Endodermal cell (in vitro differentiated cells): ENCODE results near the gene HBQ1. TPM values are rescaled to one million over a fixed set of nuclear protein-coding genes. Genes with fewer than 3 reads are reported as not detected.
"Not testable (repeated sequence)": the region's sequence is repeated elsewhere in the genome, so short reads cannot be mapped to it uniquely, and the experiment has no call there.

Experiments used
- DNase-seq: peaks from one replicate; pipeline ENCODE4 v3.0.0-alpha.2; 2017
- H3K27ac ChIP-seq: 2 replicates; pipeline ENCODE4 v1.5.1; 2013; ENCODE audit warnings: mild to moderate bottlenecking, low read depth, low read length, moderate library complexity
- H3K27me3 ChIP-seq: 2 replicates; pipeline ENCODE4 v1.6.1; 2013; ENCODE audit warnings: mild to moderate bottlenecking, low read length, moderate library complexity; ENCODE audit not compliant: insufficient read depth, control insufficient read depth, poor library complexity, severe bottlenecking
- H3K36me3 ChIP-seq: 2 replicates; pipeline ENCODE4 v1.7.0; 2013; ENCODE audit warnings: mild to moderate bottlenecking, low read length, moderate library complexity; ENCODE audit not compliant: control insufficient read depth, insufficient read depth
- H3K4me1 ChIP-seq: one replicate; pipeline ENCODE4 v1.7.0; 2013; ENCODE audit warnings: low read length; ENCODE audit not compliant: control insufficient read depth, insufficient read depth
- H3K4me3 ChIP-seq: 2 replicates; pipeline ENCODE4 v1.5.1; 2013; ENCODE audit warnings: mild to moderate bottlenecking, low read length, moderate library complexity
- H3K9ac ChIP-seq: 2 replicates; pipeline ENCODE4 v1.6.1; 2013; ENCODE audit warnings: mild to moderate bottlenecking, low read length, moderate library complexity; ENCODE audit not compliant: poor library complexity, severe bottlenecking; ENCODE audit errors: extremely low read depth
- H3K9me3 ChIP-seq: 2 replicates; pipeline ENCODE4 v1.6.1; 2013; ENCODE audit warnings: mild to moderate bottlenecking, low read length, moderate library complexity; ENCODE audit not compliant: control insufficient read depth
- H3K27ac Mint-ChIP-seq: 2 replicates; pipeline ENCODE4 v1.8.0; 2020; ENCODE audit warnings: mixed read lengths
- H3K27me3 Mint-ChIP-seq: 2 replicates; pipeline ENCODE4 v1.8.0; 2021; ENCODE audit warnings: mild to moderate bottlenecking, mixed read lengths; ENCODE audit not compliant: insufficient read depth
- H3K36me3 Mint-ChIP-seq: 2 replicates; pipeline ENCODE4 v1.8.0; 2020; ENCODE audit warnings: low read depth, mixed read lengths
- H3K4me1 Mint-ChIP-seq: 2 replicates; pipeline ENCODE4 v1.8.0; 2020; ENCODE audit warnings: mixed read lengths
- H3K4me3 Mint-ChIP-seq: 2 replicates; pipeline ENCODE4 v1.8.0; 2020; ENCODE audit warnings: mild to moderate bottlenecking, moderate library complexity, mixed read lengths
- H3K9me3 Mint-ChIP-seq: 2 replicates; pipeline ENCODE4 v1.8.0; 2020; ENCODE audit warnings: mild to moderate bottlenecking, mixed read lengths
- WGBS, 2 experiments: methylation state at CpG; one replicate each; pipeline versions ENCODE4 v1.1.5 to v1.1.7; 2013; ENCODE audit warnings: missing lambda C conversion rate in 2 of 2, mixed read lengths in 1 of 2; ENCODE audit not compliant: insufficient coverage in 1 of 2, insufficient read length in 1 of 2; 5-methylcytosine and 5-hydroxymethylcytosine counted together
- total RNA-seq, 2 donors: library from RNA; stranded (reverse); fragmentation: NEBNext Ultra II Directional in 1 of 2; extraction: Animal tissue kit (Norgen Biotek cat#: 25700) in 1 of 2; gene quantifications; 2 replicates in 1 of 2; 3 replicates in 1 of 2; pipeline ENCODE4 v1.2.1, GENCODE V29; 2021
- TF ChIP-seq, protein P1 (sequence below): fragments of 200-600 bp; sonication (generic); conservative IDR thresholded peaks from 2 replicates; pipeline ENCODE4 v1.5.0; 2021; ENCODE audit warnings: antibody characterized with exemption, mild to moderate bottlenecking

HBQ1 gene
- total RNA-seq, 2 donors from 2014 or later = 1.2 to 1.3 TPM

DNA sequence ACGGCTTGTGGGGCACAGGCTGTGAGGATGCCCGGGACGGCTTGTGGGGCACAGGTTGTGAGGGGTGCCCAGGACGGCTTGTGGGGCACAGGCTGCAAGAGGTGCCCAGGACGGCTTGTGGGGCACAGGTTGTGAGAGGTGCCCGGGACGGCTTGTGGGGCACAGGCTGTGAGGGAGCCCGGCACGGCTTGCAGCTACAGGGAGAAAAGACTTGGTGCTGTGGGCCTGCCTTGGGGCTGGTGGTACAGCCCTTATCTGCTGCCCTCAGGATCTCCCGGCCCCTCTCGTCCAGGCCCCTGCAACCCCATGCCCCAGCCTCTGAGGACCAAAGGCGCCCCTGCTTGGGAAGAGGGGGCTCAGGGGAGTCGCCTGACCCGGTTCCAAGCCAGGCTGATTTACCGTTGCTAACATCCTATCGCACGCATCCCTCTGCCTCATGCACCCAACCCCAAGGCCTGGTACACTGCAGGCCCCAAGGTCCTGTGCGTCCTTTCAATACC is 19.5 kb upstream of the HBQ1 start:
- Mint-ChIP-seq H3K4me3 (no peak overlapping the region), H3K4me1 (no peaks in the 10 kb centered on the region), H3K27ac (no peak overlapping the region), H3K9me3 (no peaks in the 10 kb centered on the region), H3K36me3 (no peaks in the 10 kb centered on the region), H3K27me3 (peaks cover 60% of the 10 kb centered on the region)
- no peaks in the 10 kb centered on the region for H3K36me3 ChIP-seq
- H3K9ac ChIP-seq = no peak overlapping the region
- no peak for DNase-seq
- TF ChIP-seq, protein P1, sequence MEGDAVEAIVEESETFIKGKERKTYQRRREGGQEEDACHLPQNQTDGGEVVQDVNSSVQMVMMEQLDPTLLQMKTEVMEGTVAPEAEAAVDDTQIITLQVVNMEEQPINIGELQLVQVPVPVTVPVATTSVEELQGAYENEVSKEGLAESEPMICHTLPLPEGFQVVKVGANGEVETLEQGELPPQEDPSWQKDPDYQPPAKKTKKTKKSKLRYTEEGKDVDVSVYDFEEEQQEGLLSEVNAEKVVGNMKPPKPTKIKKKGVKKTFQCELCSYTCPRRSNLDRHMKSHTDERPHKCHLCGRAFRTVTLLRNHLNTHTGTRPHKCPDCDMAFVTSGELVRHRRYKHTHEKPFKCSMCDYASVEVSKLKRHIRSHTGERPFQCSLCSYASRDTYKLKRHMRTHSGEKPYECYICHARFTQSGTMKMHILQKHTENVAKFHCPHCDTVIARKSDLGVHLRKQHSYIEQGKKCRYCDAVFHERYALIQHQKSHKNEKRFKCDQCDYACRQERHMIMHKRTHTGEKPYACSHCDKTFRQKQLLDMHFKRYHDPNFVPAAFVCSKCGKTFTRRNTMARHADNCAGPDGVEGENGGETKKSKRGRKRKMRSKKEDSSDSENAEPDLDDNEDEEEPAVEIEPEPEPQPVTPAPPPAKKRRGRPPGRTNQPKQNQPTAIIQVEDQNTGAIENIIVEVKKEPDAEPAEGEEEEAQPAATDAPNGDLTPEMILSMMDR = no peak
- H3K9me3 ChIP-seq = no peaks in the 10 kb centered on the region
- peaks cover 79% of the 10 kb centered on the region for H3K27me3 ChIP-seq
- no peak overlapping the region for H3K4me3 ChIP-seq
- 75 to 82% methylated on average over 9 to 15 of the region's 18 CpGs for WGBS, 2 experiments
- H3K4me1 ChIP-seq = no peaks in the 10 kb centered on the region
- no peak overlapping the region for H3K27ac ChIP-seq

DNA sequence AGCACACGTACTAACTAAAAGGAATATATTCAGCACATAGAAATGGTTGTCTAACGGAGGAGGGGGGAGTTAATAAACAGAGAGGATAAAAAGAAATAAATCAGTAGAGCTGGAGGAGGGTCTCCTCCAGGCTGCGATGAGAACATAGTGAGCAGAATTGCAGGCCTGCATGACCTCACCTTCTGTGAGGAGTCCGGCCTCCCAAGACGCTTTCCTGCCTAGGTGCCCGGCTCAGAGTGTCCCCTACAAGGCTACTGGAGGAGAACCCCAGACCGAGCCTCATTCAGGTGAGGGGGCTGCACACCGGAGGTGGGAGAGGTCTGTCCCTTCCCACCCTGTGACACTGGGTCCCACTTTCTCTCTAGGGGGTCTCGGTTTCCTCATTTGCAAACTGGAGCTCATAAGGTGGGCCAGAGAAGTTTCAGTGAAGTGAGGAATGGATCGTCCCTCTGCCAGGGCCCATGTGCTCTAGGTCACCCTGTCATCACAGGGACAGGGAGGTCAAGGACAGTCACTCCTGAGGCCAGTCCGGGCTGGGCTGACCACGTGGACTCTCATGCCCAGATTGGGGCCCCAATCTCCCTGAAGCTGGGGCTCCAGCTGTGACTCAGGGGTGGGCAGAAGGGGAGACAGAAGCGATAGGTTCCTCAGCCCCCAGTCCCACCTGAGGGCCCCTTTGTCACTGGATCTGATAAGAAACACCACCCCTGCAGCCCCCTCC is 17.8 kb upstream of the HBQ1 start:
- Histone ChIP-seq H3K4me1 (no peaks in the 10 kb centered on the region), H3K36me3 (no peaks in the 10 kb centered on the region), H3K27ac (no peak overlapping the region), H3K9ac (no peak overlapping the region), H3K27me3 (peaks cover 80% of the 10 kb centered on the region), H3K4me3 (no peak overlapping the region), H3K9me3 (no peaks in the 10 kb centered on the region)
- H3K4me1 Mint-ChIP-seq = peaks cover 2% of the 10 kb centered on the region
- 88 to 91% methylated on average over 8 to 13 of the region's 13 CpGs for WGBS, 2 experiments
- no peak overlapping the region for H3K4me3 Mint-ChIP-seq
- H3K27me3 Mint-ChIP-seq = peaks cover 64% of the 10 kb centered on the region
- no peak overlapping the region for H3K27ac Mint-ChIP-seq
- TF ChIP-seq, protein P1 = no peak
- peak; percentile 39 for DNase-seq
- no peaks in the 10 kb centered on the region for H3K36me3 Mint-ChIP-seq
- no peaks in the 10 kb centered on the region for H3K9me3 Mint-ChIP-seq

DNA sequence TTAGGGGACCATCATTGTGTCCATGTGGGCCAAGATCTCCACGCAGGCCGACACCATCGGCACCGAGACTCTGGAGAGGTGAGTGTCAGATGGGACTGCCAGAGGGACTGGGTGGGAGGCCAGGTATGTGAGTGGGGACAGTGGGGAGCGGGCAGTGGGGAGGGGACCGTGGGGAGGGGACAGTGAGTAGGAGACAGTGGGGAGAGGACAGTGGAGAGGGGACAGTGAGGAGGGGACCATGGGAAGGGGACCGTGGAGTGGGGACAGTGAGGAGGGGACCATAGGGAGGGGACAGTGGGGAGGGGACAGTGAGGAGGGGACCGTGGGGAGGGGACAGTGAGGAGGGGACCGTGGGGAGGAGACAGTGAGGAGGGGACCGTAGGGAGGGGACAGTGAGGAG is 17.1 kb upstream of the HBQ1 start:
- H3K9me3 ChIP-seq, H3K9ac ChIP-seq, H3K27ac Mint-ChIP-seq, H3K4me3 Mint-ChIP-seq, H3K4me3 ChIP-seq, H3K36me3 ChIP-seq, H3K4me1 ChIP-seq, H3K36me3 Mint-ChIP-seq, H3K27ac ChIP-seq, DNase-seq, H3K4me1 Mint-ChIP-seq, H3K9me3 Mint-ChIP-seq: not testable (repeated sequence)
- peaks cover 80% of the 10 kb centered on the region for H3K27me3 ChIP-seq
- 70 to 82% methylated on average over 2 to 6 of the region's 10 CpGs for WGBS, 2 experiments
- peaks cover 64% of the 10 kb centered on the region for H3K27me3 Mint-ChIP-seq

DNA sequence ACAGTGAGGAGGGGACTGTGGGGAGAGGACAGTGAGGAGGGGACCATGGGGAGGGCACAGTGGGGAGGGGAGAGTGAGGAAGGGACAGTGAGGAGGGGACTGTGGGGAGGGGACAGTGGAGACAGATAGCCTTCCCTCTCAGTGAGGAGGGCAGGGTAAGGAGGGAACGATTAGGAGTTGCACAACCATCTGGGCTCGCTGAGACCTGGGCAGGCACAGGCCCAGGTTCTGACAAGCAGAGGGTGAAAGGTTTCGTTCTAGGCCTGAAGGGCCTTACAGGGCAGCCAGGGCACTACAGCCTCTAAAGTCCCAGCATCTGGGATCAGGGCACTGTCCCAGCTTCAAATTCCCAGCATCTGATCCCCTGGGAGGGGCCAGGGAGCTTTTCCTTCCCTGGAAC is 16.6 kb upstream of the HBQ1 start:
- H3K27ac ChIP-seq, H3K4me3 Mint-ChIP-seq, H3K9me3 ChIP-seq, DNase-seq, H3K27ac Mint-ChIP-seq, H3K36me3 ChIP-seq, H3K4me3 ChIP-seq, H3K36me3 Mint-ChIP-seq, H3K4me1 Mint-ChIP-seq, H3K9ac ChIP-seq, H3K9me3 Mint-ChIP-seq, H3K4me1 ChIP-seq: not testable (repeated sequence)
- no CpG with 5 or more reads among the region's 3 CpGs for WGBS, 2 experiments
- H3K27me3 Mint-ChIP-seq = peaks cover 66% of the 10 kb centered on the region
- H3K27me3 ChIP-seq = peaks cover 80% of the 10 kb centered on the region

DNA sequence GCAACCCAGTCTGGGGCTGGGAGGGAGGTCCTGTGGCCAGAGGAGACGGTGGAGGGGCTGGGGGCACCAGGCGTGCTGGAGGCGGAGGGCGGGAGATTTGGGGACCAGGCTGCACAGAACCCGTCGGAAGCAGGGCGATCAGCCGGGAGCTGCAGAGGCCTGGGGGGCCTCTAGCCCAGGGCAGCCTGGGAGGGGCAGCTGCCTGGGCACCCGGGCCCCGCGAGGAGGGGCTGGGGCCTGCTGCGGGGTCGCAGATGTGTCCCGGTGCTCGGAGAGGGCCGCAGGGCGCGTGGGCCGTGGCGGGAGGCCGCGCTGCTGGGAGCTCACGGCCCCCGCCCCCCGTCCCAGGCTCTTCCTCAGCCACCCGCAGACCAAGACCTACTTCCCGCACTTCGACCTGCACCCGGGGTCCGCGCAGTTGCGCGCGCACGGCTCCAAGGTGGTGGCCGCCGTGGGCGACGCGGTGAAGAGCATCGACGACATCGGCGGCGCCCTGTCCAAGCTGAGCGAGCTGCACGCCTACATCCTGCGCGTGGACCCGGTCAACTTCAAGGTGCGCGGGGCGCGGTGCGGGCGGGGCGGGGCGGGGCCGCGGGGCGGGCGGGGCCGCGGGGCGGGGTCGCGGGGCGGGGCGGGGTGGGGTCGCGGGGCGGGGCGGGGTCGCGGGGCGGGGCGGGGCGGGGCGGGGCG is 16.0 kb upstream of the HBQ1 start:
- peaks cover 80% of the 10 kb centered on the region for H3K27me3 ChIP-seq
- DNase-seq, H3K9ac ChIP-seq, H3K27ac Mint-ChIP-seq, H3K4me3 ChIP-seq, H3K4me1 ChIP-seq, H3K9me3 Mint-ChIP-seq, H3K9me3 ChIP-seq, H3K4me1 Mint-ChIP-seq, H3K36me3 ChIP-seq, H3K36me3 Mint-ChIP-seq, H3K27ac ChIP-seq, H3K4me3 Mint-ChIP-seq: not testable (repeated sequence)
- peaks cover 66% of the 10 kb centered on the region for H3K27me3 Mint-ChIP-seq
- no CpG with 5 or more reads among the region's 80 CpGs for WGBS, 2 experiments
